Astrocyte of the spinal cord (primary cell): ENCODE data around the gene NEU1.
A peak's percentile ranks its signal among the peaks of the same experiment; 100 is the strongest.
"Not testable (repeated sequence)": the region's sequence is repeated elsewhere in the genome, so short reads cannot be mapped to it uniquely, and the experiment has no call there.

Experiments
- DNase-seq: peaks from one replicate; pipeline ENCODE4 v3.0.0; 2011; ENCODE audit warnings: low read depth, low spot score
- H3K4me3 ChIP-seq: 2 replicates; pipeline ENCODE4 v1.5.1; 2011; ENCODE audit warnings: low read depth, mild to moderate bottlenecking, low read length, moderate library complexity
- in situ Hi-C: cut with HindIII; loops from 2 replicates; pipeline ENCODE4 v1.10.0; 2017; ENCODE audit warnings: low sequenced_read_pairs
- TF ChIP-seq, protein P1 (sequence below): IDR thresholded peaks from 2 replicates; pipeline ENCODE4 v1.5.1; 2012; ENCODE audit warnings: low read depth, mild to moderate bottlenecking, low read length, inconsistent platforms

The NEU1 gene

DNA sequence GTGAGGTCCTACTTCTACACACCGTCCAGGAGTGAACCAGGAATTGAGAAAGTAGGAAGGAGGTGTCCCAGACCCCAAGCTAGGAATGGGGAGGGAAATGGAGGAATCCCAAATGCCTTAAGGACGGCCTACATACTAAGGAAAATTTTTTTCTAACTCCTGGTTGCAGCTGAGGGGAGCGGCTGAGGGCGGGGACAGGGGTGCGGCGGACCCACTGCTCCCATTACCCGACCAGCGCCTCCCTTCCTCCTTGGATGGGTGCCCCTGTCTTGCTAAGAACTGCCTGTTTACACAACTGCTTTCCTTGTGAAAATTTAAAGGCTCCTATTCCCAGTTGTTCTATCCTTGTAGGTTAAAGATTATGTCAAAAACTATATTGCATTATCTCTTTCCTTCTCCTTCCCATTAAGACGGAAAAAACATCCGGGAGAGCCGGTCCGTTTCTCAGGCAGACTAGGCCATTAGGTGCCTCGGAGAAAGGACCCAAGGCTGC, 35.8 kb downstream of the NEU1 start:
- in situ Hi-C loops, result no loop called here
- TF ChIP-seq, protein P1, sequence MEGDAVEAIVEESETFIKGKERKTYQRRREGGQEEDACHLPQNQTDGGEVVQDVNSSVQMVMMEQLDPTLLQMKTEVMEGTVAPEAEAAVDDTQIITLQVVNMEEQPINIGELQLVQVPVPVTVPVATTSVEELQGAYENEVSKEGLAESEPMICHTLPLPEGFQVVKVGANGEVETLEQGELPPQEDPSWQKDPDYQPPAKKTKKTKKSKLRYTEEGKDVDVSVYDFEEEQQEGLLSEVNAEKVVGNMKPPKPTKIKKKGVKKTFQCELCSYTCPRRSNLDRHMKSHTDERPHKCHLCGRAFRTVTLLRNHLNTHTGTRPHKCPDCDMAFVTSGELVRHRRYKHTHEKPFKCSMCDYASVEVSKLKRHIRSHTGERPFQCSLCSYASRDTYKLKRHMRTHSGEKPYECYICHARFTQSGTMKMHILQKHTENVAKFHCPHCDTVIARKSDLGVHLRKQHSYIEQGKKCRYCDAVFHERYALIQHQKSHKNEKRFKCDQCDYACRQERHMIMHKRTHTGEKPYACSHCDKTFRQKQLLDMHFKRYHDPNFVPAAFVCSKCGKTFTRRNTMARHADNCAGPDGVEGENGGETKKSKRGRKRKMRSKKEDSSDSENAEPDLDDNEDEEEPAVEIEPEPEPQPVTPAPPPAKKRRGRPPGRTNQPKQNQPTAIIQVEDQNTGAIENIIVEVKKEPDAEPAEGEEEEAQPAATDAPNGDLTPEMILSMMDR, result no peak
- H3K4me3 ChIP-seq, result peak overlapping the region; percentile 43
- DNase-seq, result no peak

DNA sequence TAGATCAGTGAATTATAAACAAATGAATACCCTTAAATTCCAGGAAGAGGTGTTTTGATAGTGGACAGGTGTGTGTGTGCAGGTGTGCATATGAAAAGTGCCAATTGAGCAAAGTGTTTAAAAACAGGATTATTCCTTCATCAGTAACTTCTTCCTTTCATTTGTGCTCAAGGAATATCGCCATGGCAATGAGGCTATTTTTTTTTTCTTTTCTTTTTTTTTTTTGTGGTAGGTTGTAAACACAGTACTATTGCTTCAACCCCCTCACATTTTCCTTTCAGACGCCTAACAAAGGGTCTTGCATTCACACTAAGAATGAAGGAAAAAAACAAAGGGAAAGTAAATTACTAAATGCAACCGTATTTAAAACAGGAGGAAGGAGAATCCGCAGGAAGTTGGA, 37.1 kb downstream of the NEU1 start:
- in situ Hi-C loops, result no loop called here
- no peak for DNase-seq
- TF ChIP-seq, protein P1, result no peak
- H3K4me3 ChIP-seq, result no peak overlapping the region

DNA sequence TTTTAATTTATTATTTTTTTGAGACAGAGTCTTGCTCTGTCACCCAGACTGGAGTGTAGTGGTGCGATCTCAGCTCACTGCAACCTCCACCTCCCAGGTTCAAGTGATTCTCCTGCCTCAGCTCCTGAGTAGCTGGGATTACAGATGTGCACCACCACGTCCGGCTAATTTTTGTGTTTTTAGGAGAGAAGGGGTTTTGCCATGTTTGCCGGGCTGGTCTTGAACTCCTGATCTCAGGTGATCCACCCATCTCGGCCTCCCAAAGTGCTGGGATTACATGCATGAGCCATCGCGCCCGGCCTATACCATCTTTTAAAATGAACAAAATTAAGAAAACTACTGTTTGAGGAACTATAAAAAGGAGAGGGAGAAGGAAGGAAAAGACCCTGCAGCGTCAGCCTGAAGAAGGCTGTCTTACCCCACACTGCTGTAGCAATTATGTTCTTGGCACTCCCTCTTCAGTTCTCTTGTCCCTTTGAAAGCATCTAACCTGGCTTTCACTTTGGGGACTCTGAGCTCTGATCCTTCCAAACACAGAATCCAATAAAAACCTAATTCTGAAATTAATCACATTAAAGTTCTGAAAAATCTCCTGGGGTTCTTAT, 38.9 kb downstream of the NEU1 start:
- in situ Hi-C loops, H3K4me3 ChIP-seq, DNase-seq: not testable (repeated sequence)

DNA sequence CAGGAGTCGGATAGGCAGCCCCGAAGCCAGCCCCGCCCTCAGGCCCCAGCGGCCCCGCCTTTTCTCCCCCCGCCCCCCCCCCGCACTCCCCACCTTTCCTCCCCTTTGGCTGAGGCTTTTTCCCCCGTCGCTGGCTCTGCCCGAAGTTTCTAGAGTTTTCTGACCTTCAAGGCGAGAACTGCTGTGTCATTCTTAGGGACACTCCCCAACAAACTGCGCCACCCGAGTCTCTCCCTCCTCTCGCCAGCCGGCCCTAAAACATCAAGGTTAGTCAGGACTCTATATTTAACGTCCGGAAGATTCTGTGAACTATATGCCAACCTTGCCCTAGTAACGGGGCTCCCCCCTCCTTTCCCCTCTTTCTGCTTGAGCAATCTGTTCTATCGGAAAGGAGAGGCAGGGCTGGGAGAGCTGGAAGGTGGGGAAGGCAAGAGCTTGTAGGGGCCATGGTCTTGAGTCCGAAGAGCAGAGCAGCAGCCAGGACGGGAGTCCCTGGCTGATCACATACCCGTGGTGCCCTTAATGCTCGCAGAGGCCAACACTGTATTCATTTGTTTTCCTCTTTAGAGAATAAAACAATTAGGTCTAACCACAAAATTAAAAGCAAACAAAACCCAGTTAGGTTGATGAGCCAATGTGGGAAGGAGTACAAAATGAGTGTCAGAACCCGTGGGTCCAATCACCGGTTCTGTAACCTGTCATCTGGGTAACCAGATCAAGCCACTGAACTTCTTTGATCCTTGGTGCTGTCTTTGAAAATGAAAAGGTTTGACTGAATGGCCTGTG, 40.4 kb downstream of the NEU1 start:
- H3K4me3 ChIP-seq, result peak overlapping the region; percentile 58
- TF ChIP-seq, protein P1, result no peak
- in situ Hi-C loops, result no loop called here
- peak; percentile 77 for DNase-seq

DNA sequence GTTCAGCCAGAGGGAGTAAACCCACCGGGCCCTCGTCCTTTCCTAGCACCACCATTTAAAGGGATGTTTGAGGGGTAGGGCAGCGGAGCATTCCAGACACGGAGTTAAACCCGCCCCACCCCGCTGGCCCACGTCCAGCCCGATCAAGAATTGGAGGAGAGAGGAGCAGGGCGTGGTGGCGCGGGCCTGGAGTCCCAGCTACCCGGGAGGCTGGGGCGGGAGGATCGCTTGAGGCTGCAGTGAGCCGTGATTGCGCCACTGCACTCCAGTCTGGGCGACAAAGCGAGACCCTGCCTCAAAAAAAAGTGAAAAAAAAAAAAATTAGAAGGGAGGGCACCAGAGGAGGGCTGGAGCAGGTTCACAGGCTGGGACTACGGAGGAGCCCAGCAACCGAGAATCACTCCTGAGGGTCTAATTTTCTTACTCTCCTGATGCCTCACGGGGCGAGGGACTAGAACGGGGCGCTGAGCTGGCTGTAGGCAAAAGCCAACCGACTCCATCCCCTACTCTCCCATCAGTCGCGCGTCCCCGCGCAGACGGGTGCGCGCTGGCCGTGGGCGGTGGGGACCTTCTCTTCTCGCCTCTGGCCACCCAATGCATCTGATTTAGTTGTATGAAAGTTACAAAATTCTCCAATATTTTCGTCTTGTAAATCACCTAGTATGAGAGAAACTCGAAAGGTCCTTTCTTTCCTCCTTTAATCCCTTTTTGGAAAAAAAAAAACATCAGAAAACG, 41.2 kb downstream of the NEU1 start:
- H3K4me3 ChIP-seq, result peak overlapping the region; percentile 58
- in situ Hi-C loops, result no loop called here
- TF ChIP-seq, protein P1, result no peak
- DNase-seq, result no peak

DNA sequence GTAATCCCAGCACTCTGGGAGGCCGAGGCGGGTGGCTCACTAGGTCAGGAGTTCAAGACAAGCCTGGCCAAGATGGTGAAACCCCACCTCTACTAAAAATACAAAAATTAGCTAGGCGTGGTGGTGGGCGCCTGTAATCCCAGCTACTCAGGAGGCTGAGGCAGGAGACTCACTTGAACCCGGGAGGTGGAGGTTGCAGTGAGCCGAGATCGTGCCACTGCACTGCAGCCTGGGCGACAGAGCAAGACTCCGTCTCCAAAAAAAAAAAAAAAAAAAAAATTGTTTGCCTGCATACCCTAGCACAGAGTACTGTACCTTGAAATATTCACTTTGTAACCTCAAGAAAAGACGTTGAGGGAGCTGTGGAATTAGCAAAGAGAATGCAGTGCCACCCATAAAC, 42.2 kb downstream of the NEU1 start:
- in situ Hi-C loops, DNase-seq: not testable (repeated sequence)

DNA sequence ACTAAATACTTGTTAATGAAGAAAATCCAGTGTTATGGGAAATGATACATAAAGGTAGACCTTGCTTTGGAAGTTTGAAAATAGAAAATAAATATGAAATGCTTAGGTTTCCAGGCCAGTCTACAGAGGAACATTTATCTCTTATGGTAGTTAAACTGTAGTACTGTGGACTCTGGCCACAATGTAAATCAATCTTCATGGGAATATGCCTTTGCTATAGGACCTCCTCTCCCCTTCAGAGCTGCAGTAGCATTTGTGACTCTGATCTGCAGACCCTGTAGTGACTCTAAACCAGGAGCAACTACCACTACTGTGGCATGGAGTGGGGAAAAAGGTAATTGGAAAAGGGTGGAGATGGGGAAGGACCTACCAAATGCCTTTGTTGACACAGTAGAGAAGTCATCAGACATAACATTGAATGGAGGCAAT, 42.7 kb downstream of the NEU1 start:
- TF ChIP-seq, protein P1, result no peak
- DNase-seq, result no peak
- H3K4me3 ChIP-seq, result no peak overlapping the region
- in situ Hi-C loops, result no loop called here

More for the DNA sequence above, 42.2 kb downstream of the NEU1 start:
- not testable (repeated sequence) for H3K4me3 ChIP-seq

DNA sequence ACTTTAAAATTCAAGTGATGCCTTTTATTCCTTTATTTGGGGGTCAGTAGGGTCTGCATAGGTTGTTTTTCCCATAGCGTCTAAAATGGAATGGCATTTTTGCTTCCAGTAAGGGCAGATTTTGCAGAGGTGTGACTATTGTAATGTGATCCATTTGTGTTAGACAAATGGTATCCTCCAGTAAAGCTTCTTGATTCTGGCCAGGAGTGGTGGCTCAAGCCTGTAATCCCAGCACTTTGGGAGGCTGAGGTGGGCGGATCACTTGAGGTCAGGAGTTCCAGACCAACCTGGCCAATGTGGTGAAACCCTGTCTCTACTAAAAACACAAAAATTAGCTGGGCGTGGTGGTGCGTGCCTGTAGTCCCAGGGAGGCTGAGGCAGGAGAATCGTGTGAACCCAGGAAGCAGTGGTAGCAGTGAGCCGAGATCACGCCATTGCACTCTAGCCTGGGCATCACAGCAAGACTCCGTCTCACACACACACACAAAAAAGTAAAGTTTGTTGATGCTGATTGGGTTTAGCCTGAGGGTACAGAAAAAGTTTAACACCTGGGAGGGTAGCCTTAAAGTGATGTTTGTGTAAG, 44.6 kb downstream of the NEU1 start:
- DNase-seq, in situ Hi-C loops: not testable (repeated sequence)
- H3K4me3 ChIP-seq, result peak overlapping the region; percentile 41

DNA sequence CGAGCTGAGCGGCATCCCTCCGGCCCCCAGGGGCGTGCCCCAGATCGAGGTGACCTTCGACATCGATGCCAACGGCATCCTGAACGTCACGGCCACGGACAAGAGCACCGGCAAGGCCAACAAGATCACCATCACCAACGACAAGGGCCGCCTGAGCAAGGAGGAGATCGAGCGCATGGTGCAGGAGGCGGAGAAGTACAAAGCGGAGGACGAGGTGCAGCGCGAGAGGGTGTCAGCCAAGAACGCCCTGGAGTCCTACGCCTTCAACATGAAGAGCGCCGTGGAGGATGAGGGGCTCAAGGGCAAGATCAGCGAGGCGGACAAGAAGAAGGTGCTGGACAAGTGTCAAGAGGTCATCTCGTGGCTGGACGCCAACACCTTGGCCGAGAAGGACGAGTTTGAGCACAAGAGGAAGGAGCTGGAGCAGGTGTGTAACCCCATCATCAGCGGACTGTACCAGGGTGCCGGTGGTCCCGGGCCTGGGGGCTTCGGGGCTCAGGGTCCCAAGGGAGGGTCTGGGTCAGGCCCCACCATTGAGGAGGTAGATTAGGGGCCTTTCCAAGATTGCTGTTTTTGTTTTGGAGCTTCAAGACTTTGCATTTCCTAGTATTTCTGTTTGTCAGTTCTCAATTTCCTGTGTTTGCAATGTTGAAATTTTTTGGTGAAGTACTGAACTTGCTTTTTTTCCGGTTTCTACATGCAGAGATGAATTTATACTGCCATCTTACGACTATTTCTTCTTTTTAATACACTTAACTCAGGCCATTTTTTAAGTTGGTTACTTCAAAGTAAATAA, 45.3 kb downstream of the NEU1 start:
- peak overlapping the region; percentile 41 for H3K4me3 ChIP-seq
- DNase-seq, in situ Hi-C loops: not testable (repeated sequence)
